Tibial nerve (tissue), 3 donors: ENCODE results near the gene TRAPPC2.

Experiments used
- POLR2A ChIP-seq, 2 donors: fragments of 450-650 bp; IDR thresholded peaks; one replicate each; pipeline ENCODE4 v1.6.1; 2017; ENCODE audit warnings: antibody characterized with exemption in 2 of 2, mild to moderate bottlenecking in 2 of 2, moderate library complexity in 2 of 2
- TF ChIP-seq, protein P1 (sequence below), 5 experiments: fragments of 200-600 bp in 3 of 5; fragments of 450-650 bp in 2 of 5; sonication (generic) in 3 of 5; IDR thresholded peaks; one replicate each; pipeline ENCODE4 v1.5.1; 2016 to 2019; ENCODE audit warnings: antibody characterized with exemption in 5 of 5, mild to moderate bottlenecking in 3 of 5, moderate library complexity in 2 of 5

- no peak for TF ChIP-seq POLR2A (IDR thresholded peaks at IDR 0.05)
- TF ChIP-seq, protein P1, sequence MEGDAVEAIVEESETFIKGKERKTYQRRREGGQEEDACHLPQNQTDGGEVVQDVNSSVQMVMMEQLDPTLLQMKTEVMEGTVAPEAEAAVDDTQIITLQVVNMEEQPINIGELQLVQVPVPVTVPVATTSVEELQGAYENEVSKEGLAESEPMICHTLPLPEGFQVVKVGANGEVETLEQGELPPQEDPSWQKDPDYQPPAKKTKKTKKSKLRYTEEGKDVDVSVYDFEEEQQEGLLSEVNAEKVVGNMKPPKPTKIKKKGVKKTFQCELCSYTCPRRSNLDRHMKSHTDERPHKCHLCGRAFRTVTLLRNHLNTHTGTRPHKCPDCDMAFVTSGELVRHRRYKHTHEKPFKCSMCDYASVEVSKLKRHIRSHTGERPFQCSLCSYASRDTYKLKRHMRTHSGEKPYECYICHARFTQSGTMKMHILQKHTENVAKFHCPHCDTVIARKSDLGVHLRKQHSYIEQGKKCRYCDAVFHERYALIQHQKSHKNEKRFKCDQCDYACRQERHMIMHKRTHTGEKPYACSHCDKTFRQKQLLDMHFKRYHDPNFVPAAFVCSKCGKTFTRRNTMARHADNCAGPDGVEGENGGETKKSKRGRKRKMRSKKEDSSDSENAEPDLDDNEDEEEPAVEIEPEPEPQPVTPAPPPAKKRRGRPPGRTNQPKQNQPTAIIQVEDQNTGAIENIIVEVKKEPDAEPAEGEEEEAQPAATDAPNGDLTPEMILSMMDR (IDR thresholded peaks at IDR 0.05) = no peak
These were observed 43.6 kb downstream of the TRAPPC2 start for GRCh38 chrX:13690836-13691235.
